HG03159 (cell line): ENCODE results near the gene CEACAM16.
"Not testable (repeated sequence)": the region's sequence is repeated elsewhere in the genome, so short reads cannot be mapped to it uniquely, and the experiment has no call there.

Experiments used
- ATAC-seq: cut with Tn5 transposase; IDR thresholded peaks from one replicate; pipeline ENCODE4 v1.9.1; 2021; ENCODE audit warnings: mild to moderate bottlenecking, moderate library complexity; ENCODE audit not compliant: unreplicated experiment

Gene CEACAM16

DNA sequence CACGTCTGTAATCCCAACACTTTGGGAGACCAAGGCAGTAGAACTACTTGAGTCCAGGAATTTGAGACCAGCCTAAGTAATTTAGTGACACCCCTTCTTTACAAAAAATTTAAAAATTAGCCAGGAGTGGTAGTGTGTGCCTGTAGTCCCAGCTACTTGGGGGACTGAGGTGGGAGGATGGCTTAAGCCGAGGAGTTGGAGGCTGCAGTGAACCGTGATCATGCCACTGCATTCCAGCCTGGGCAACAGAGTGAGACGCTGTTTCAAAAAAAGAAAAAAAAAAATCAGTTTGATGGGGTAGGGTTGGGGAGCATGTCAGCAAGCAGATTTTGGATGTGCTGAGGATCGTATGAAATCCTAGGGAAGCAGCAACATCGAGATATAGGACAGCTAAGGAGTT, 23.4 kb upstream of the CEACAM16 start:
- ATAC-seq, result no peak

GRCh38 chr19:44677019-44677811, 21.7 kb upstream of the CEACAM16 start:
- ATAC-seq, result no peak

- ATAC-seq, result no peak
Observed at GRCh38 chr19:44680536-44680935, 18.4 kb upstream of the CEACAM16 start.

DNA sequence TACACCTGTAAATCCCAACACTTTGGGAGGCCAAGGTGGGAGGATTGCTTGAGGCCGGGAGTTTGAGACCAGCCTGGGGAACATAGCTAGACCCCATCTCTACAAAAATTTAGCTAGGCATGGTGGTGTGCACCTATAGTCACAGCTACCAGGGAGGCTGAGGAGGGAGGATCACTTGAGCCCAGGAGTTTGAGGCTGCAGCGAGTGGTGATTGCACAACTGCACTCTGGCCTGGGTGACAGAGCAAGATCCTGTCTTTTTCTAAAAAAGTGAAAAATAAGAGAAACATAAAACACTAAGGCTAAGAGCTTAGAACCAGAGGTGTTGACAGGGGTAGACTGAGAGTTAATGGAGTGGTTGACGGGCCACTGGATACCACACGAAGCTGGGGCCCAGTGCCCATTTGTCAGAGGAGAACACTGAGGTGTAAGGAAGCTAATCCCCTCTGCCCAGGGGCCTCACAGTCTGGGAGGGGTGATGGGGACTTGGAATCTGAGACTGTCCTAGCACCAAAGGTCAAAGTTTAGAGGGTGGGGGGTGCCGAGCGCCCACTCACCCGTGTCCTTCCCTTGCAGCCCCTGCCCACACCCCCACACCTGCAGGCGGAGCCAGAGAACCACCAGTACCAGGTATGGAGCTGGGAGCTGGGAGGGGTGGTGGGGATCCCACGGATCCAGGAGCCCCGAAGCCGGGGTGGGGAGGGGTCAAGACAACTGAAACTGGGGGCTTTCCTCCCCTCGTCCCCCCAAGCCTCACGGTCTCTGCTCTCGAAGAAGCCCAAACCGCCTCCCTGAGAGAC, 16.8 kb upstream of the CEACAM16 start:
- ATAC-seq, result no peak

GRCh38 chr19:44682807-44683206, 16.1 kb upstream of the CEACAM16 start:
- no peak for ATAC-seq

GRCh38 chr19:44683434-44684210, 15.3 kb upstream of the CEACAM16 start:
- ATAC-seq, result no peak

GRCh38 chr19:44684396-44684795, 14.6 kb upstream of the CEACAM16 start:
- ATAC-seq, result not testable (repeated sequence)

- no peak for ATAC-seq
Observed at GRCh38 chr19:44684892-44685863, 13.8 kb upstream of the CEACAM16 start.

DNA sequence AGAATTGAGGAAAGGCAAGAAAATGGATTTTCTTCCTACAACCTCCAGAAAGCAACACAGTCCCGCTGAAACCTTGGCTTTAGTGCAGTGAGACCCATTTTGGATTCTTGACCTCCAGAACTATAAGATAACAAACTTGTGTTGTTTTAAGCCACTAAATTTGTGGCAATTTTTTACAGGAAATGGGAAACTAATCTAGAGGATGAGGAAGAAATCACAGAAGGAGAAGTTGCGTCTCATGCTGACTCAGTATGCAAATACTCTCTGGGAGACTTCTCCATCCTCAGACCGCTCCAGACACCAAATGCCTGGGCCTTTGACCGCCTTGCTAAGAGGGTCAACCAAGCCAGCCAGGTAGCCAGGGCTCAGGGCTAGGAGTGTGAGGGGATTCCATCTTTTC, 13.1 kb upstream of the CEACAM16 start:
- ATAC-seq, result no peak

DNA sequence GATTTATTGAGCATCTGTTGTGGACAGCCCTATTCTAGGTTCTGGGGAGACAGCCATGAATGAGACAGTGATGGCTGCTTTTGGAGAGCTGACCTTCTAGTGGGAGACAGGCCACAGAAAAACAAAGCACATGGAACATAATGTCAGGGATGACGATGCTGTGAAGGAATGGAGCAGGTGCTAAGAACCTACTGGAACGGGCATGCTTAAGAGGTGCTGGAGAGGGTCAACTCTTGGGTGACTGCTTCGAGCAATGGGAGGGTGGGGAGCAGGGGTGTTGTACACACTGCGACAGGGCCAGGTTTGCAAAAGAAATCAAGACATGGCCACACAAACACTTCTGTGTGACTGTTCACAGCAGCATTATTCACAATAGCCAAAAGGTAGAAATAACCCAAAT, 12.1 kb upstream of the CEACAM16 start:
- ATAC-seq, result no peak

- no peak for ATAC-seq
Observed at GRCh38 chr19:44687888-44688287, 11.1 kb upstream of the CEACAM16 start.

- ATAC-seq, result no peak
Observed at GRCh38 chr19:44689290-44690130, 9.4 kb upstream of the CEACAM16 start.

DNA sequence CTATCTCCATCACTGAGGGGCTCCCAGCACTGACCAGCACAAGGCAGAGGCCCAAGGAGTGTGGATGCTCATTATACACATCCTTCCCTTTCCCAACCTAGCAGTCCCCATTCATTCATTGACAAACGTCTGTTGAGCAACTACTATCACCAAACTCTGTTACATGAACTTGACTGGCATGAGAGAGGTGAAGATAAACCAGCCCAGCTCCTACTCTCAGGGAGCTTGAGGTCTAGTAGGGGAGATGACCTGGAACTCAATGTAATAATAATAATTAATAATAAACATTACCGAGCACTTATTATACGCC, 8.9 kb upstream of the CEACAM16 start:
- no peak for ATAC-seq

DNA sequence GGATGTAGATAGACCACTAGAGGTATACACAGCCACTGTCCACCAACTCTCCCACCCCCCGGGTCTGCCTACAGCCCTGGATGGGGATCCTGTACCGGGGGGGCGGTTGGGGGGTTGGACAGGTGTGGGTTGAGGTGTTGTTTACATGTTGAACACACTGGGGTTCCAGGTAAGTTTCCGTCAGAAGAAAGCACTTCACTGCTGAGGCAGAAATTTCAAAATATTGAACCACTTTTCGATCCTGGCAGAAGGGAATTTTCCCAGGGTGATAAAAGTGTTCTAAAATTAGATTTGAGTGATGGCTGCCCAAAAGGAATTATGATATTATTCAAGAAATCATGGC, 6.6 kb upstream of the CEACAM16 start:
- ATAC-seq, result no peak

DNA sequence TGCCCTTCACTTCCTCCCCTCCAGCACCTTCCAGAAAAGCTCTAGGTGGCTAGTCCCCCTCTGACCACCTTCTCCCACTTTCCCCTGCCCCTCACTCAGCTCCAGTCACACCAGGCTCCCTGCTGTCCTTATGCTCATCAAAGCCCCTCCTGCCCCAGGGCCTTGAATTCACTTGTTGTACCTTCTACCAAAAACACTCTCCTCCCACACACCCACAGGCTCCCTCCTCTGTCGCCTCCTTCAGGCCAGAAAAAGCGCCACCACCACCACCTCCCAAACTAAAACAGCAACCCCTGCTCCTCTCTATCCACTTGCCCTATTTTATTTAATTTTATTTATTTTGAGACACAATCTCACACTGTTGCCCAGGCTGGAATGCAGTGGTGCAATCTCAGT, 4.8 kb upstream of the CEACAM16 start:
- ATAC-seq, result no peak

- ATAC-seq, result no peak
Observed at GRCh38 chr19:44696939-44697669, 1.8 kb upstream of the CEACAM16 start.

GRCh38 chr19:44697670-44698034, 1.3 kb upstream of the CEACAM16 start:
- no peak for ATAC-seq

- ATAC-seq, result no peak
Observed at GRCh38 chr19:44700547-44700946, 1.6 kb downstream of the CEACAM16 start.

GRCh38 chr19:44701228-44701627, 2.3 kb downstream of the CEACAM16 start:
- no peak for ATAC-seq
